GM19035 (cell line): Measurements from ENCODE around the gene FTO.
A peak's percentile ranks its signal among the peaks of the same experiment; 100 is the strongest.
"Not testable (repeated sequence)": the region's sequence is repeated elsewhere in the genome, so short reads cannot be mapped to it uniquely, and the experiment has no call there.

Source experiments
- ATAC-seq: cut with Tn5 transposase; IDR thresholded peaks from one replicate; pipeline ENCODE4 v1.9.1; 2021; ENCODE audit not compliant: unreplicated experiment

Gene FTO

DNA sequence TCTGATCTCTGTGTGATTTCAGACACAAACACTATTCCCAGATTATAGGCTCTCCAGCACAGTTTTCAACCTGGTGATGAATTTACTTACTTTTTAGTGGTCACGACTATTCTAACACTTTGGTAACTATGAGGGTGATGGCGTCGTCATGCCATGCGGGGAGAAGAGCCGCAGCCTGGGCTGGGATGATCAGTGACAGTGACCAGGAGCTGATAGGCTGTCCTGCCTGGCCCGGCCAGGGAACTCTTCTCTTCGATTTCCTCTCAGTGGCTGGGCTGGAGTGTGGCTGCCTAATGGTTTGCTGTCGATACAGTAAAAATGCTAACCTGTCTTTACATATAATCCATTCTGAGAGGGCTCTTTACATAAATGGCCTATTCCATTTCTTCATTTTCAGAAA, 469.5 kb downstream of the FTO start:
- ATAC-seq = no peak

DNA sequence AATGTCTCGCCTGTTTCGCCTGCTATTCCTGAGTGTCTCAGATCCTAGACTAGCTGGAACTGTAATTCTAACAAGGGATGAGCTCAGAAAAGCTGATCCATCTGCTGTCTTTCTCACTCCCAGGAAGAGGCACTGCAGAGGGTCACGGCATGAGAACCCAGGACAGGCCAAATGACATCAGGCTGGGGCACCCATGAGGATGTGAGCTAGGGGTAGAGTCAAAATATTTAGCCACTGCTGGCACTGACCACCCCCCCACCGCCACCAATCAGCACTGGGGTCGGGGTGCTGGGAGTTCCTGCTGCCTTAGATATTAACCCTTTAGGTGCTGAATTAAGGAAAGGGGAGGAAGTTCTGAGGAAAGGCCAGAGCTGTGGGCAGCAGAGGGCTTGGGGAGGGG, 470.2 kb downstream of the FTO start:
- ATAC-seq = no peak

DNA sequence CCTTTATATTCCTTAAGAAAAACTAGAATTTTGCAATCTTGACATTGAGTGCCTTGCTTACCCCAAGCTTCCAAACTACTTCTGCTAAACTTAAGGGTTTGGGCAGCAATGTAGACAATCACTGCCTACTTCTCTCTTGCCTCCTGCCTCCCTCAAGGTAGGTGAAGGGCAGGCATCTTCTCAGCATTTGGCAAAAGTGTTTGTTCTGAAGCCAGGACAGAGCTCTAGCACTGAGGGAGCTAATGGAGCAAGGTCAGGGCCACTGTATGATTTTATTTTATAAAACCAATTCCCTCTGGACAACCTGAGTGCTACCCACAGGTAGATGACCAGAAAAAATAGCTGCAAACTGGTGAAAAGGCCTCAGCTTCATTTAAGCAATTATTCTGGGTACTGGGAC, 470.8 kb downstream of the FTO start:
- ATAC-seq = no peak

DNA sequence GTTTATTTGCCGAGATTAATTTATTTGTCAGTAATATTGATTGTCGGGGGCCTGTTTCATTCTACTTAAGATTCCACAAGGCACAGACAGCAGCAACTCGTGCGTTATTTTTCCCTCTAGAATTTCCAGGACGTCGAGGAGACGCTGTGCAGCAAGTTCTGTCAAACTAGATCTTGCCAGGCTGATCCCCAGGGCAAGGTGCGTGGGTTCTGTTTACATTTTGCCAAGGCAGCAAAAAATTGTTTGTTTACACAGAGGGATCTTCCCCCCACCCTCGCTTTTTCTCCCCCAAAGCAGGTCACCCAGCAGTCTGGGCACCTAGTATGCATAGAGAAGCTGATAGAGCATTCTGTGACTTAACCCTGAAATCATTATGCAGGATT, 471.2 kb downstream of the FTO start:
- ATAC-seq = no peak

DNA sequence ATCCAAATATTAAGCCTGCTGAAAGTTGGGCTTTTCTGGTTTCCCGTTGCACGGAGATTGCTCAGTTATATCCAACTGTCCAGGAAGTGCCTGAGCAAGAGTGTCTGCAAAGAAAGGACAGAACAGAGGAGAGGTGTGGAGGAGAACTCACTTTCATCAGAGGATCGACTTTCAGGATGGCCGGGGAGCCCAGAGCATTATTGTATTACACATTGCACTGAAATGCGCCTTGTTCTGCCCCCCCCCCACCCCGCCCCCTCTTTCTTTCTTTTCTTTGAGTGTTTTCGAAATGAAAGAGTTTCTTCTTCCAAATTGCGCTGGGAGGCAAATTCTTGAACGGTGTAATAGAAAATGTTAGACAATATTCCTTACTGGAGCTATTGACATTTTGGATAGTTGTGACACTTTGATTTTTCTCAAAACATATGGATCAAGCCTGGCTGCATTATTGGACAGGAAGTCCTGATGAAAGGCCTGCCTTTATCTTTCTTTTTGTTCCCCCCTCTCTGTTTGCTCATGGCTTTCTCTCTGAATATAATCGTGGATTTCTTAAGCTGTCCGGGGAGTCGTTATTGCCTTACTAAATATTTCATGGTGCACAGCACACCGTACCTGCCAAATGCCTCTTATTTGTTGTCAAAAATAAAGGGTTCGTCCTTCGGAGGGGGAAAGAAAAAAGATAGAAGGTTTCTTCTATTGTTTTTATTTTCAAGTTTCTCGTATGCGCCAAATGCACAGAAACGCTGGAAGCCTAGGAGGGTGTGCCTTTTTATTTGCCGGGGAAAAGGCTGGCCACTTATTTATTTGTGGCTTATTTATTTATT, 471.8 kb downstream of the FTO start:
- no peak for ATAC-seq

DNA sequence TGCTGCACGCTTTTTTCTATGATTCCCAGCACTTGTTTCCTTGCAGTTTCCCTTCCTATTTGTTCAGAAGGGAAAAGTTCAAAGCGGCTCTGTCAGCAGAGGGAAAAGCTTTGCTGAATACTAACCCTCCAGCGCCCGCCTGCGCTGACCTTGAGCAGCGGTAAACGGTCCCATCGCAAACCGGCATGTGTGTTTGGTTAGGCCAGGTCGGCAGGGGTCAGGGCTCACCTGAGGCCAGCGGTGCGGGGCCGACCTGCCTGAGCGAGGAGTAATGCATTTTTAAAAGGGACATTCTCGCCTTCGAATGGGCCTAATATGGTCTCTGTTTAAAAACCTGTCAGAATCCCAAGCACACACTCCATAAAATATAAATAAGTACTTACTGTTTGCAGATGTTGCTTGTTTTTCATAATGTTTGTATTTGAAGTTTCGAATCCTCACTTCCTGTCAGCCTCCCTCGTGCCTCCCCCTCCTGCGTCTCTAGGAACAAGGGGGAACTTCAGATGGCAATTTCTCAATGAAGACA, 472.5 kb downstream of the FTO start:
- no peak for ATAC-seq

DNA sequence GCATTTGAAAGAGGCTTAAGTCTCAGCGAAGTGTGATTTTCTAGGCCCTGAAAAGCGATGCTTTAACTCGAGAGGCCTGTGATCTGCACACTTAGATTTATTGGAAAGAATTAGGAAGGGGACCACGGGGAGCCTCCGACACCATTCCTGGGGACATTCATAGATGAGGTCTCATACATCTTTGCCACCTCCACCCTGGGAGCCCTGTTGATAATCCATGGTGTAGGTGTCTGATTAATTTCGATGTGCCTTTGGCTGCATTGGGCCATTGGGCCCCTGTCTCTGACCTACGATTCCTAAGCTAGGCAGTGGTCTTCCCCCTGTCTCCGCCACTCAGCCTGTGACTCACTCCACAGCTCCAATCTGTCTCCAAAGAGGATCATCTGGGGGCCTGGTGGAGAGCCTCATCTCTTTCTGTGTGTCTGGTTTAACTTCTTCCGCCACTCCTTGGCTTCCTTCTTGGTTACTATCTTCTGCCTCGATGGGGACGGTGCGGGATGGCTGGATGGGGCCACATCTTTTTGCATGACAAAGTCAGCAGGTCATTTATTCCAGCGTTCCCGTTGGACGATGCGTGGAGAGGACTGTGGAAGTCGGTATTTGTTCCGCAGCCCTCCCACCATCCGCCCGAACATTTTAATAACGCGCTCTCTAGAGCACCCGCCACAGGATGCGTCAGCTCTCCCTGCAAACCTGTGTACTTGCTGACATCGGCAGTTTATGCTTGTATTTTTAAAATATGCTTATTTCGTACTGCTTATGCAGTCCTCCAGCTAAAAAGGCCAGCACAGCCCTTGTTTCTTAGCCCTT, 473.3 kb downstream of the FTO start:
- ATAC-seq = no peak

DNA sequence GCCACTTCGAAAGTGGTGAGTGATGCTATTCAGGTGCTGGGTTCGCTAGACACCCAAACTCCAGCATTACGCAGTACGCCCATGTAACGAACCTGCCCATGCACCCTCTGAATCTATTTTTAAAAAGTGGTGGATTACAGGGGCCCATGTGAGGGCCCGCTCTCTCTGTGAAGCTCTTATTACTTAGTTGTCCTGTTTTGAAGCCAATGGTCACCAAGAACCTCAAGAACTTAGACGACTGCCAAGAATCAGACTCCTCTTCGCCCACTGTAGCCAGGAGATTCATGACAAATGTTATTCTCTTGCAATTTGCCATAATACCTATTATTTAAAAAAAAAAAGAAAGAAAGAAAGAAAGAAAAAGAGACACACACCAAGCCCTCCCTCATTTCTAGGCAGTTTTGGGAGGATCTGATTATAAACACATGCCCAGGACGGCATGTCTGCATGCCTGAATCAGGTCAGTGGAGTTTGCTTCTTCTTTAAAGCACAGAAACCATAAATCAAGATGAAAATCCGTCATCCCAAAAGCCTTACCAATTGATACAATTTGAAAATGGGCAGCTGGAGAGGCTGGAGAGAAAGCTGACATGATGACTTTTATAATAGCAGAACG, 474.0 kb downstream of the FTO start:
- no peak for ATAC-seq

DNA sequence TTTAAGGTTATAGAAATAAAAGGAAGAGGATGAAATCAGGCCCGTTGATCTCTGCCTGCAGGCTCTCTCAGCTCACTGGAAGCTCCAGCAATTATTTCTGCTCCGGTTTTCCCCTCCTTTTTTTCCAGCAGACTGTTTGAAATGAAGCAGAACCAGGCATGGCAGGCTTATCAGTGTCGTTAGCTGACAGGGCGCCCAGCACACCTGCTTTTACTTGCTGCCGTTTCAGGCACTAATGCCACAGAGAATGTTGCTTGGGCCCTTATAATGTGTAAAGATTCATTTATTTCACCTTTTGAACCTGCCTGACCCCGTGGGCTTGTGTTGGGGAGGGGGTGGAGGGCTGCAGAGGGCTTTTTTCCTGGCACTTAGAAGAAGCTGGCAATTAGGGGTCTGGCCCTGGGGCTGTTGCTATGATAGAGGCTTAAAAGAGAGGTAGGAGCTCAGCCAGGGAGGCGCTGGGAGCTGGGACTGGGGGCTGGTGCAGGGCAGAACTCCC, 474.6 kb downstream of the FTO start:
- ATAC-seq = no peak

DNA sequence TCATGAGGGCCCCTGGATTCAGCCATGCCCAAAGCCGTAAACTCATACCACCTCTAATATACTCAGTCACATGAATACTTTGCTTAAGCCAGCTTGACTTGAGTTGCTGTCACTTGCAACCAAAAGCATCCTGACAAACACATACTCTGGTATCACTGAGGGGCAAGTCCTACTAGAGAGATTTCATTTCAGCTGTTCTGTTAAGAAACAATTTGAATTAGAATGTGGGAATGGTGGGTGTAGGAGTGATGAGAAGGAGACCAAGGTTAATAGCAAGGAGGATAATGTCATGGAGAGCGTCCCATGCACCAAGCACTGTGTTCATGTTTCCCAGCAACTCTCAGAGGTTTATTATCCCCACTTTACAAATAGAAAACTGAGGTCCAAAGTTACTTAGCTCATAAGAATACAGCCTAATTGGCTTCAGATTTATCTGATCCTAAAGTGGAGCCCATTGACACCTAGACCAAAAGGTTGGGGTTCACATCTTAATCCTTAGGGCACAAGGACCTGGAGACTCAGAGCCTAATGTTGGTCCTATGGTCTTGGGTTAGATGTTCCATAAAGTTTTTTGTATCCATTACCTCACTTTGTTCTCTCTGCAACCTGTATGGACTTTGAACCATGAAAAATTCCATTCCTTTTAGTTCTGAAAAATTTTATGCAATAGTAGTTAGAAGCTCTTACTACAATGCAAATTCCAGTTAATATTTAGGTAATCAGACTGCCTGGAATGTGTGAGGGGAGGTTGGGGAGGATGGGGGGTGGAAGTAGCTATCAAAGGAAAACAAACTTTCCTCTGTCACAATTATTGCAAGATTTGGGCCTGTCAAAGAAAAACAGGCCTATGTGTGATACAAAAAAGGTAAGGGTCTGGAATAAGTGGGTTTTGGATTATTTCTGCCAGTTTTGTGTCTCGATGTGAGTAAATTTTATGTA, 476.7 kb downstream of the FTO start:
- ATAC-seq = no peak

DNA sequence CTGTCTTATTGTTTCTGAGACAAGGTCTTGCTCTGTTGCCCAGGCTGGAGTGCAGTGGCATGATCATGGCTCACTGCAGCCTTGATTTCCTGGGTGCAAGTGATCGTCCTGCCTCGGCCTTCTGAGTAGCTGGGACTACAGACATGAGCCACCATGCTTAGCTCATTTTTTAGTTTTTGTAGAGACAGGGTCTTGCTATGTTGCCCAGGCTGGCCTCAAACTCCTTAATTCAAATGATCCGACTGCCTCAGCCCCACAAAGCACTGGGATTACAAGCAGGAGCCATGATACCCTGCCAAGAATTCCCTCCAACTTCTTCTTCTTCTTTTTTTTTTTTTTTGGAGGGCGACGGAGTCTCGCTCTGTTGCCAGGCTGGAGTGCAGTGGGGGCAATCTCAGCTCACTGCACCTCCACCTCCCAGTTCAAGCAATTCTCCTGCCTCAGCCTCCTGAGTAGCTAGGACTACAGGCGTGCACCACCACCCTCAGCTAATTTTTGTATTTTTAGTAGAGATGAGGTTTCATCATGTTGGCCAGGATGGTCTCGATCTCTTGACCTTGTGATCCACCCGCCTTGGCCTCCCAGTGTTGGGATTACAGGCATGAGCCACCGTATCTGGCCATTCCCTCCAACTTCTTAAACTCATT, 477.9 kb downstream of the FTO start:
- not testable (repeated sequence) for ATAC-seq

DNA sequence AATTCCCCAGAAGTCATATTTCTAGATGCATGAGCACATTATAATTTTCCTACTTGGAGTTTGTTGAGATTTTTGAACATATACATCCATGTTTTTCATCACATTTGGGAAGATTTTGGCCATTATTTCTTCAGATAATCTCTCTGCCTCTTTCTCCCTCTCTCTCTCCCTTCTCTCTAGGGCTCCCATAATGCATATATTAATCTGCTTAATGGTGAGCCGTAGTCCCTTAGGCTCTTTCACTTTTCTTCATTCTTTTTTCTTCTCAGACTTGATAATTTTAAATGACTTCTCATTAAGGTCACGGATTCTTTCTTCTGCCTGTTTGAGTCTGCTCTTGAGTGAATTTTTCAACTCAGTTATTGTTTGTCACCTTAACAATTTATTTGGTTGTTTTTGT, 481.1 kb downstream of the FTO start:
- no peak for ATAC-seq

DNA sequence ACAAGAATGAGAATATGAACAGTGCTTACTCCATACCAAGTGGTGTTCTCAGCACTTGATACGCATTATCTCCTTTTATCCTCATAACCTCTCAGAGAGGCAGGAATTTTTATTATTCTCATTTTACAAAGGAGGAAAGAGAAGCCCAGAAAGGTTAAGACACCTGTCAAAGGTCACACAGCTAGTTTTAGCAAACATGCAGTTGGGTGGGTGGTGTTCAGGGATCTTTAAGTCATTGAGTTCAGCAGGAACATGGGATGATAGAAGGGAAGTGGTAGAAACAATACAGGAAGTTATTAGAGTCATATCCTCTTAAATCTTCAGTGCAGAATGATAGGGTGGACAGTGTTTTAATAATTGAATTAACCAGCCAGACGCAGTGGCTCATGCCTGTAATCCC, 487.2 kb downstream of the FTO start:
- no peak for ATAC-seq

DNA sequence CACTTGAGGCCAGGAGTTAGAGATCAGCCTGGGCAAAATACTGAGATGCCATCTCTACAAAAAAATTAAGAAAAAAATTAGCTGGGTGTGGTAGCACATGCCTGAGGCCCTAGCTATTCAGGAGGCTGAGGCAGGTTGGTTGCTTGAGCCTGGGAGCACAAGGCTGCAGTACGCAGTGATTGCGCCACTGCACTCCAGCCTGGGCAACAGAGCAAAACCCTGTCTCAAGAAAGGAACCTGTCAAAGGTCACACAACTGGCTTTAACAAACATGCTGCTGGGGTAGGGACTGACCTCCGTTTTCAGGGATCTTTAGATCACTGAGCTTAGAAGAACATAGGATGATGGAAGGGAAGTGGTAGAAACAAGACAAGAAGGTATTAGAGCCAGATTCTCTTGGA, 487.6 kb downstream of the FTO start:
- ATAC-seq = no peak

DNA sequence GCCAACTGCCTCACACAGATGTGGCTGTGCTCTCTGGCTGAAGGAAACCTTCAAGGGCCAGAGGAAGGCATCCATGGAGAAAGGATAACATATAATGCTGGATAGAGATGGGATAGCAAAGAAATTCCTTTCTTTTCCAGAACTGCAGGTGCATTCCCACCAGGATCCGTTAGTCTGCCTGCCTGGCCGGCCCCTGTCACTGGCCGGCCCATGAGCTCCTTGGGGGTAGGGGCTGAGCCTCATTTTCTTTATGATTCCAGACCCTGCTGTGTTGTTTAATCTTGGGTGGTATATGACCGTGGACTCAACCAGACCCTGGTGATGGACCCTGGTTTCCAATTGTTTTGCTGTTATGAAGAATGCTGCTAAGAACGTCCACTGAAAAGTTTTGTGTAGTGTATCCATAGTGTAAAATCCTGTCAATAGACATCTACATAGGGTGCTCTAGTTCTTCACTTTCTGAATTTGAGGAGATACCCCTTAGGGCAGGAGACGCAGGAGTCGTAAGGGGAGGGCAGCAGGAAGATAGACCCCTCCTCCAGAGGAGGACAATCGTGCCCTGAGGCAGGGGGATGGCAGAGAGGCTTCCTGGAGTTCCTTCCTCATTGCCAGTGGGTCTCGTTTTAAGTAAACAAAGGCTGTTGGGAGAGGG, 489.2 kb downstream of the FTO start:
- no peak for ATAC-seq

DNA sequence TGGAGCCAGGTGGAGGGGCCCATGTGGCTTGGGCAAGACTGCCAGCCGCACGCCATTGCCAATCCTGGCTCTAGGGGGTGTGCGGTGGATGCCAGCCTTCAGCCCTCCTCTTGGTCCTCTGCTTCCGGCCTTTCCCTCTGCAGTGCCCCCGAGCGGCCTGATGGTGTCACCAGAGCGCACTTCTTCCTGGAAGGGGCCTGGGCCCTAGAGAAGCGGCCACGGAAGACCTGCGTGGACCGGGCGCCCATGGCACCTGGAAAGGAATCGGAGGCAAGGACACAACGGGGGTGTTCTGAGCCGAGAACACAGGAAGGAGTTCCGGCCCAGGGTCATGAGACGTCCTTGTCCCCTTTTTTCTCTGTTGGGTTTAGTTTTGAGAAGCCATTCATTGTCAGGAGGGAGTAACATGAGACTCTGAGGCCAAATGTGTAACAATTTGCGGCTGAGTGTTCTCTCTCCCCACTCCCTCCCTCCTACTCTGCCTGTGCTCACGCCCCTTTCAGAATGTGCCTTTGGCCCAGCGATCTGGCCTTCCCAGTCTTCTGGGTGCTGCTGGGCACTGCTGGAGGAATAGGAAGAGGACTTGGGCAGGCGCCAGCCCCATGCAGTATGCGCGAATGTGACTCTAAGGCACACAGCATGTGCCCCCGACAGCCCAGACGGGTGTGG, 489.8 kb downstream of the FTO start:
- ATAC-seq = peak; percentile 68

DNA sequence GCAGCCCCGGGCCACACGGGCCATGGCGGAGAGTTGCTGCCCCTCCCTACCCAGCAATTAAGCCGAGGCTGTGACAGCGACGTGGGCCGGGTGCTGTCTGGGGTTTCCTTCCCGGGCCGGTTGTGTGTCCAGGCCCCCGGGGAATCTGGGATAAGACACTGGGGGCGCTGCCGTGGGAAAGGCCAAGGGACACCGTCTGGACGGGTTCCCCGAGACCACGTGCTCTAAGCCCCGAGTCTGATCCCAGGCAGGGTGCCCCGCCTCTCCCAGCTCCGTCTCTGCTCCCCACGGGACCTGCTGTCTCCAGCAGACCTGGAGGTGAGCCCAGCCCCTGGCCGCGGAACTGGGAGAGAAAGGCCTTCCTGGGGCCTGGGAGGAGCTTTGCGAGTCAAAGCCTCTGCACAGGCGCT, 490.4 kb downstream of the FTO start:
- no peak for ATAC-seq

DNA sequence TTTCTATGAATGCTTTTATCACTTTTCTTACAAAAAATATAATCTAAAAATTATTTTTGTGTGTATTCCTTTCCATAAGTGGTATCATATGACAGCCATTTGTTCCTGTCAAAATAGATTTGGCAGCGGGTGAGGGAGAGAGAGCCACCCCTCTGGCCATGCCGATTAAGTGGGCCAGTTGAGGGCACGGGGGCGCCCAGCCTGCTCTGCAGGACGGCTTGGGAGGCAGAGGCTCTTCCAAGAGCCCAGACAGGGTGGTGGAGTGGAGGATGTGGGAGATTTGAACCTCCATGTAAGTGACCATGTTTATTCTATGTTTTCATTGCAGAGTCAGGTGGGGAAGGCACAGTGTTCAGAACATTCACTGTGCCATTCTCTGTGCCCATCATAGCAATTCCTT, 493.8 kb downstream of the FTO start:
- ATAC-seq = no peak
